Measurements from ENCODE around the gene WBP2NL. TPM values are rescaled to one million over a fixed set of nuclear protein-coding genes. Genes with fewer than 3 reads are reported as not detected.

The WBP2NL gene
- polyA plus RNA-seq, 1 donor from 2014 or later, result 1.3 TPM

Other genes with a start within 250 kb of the WBP2NL start
- gene CCDC134, start 198.1 kb upstream of the WBP2NL start, polyA plus RNA-seq, result 6.1 TPM
- 59.8 TPM for gene SREBF2, start 165.7 kb upstream of the WBP2NL start, polyA plus RNA-seq
- gene SHISA8, start 83.7 kb upstream of the WBP2NL start, polyA plus RNA-seq, result 1.7 TPM
- gene TNFRSF13C, start 72.0 kb upstream of the WBP2NL start, polyA plus RNA-seq, result 80.6 TPM
- 28.7 TPM for gene CENPM, start 51.6 kb upstream of the WBP2NL start, polyA plus RNA-seq
- gene SEPTIN3, start 29.3 kb upstream of the WBP2NL start, polyA plus RNA-seq, result 0.05 TPM
- gene NAGA, start 72.0 kb downstream of the WBP2NL start, polyA plus RNA-seq, result 14.4 TPM
- 1.6 TPM for gene PHETA2, start 75.5 kb downstream of the WBP2NL start, polyA plus RNA-seq
- gene SMDT1, start 80.9 kb downstream of the WBP2NL start, polyA plus RNA-seq, result 248 TPM
- 121 TPM for gene NDUFA6, start 92.0 kb downstream of the WBP2NL start, polyA plus RNA-seq
- gene CYP2D6, start 132.0 kb downstream of the WBP2NL start, polyA plus RNA-seq, result not detected

Data from IgD-negative memory B cell (primary cell).